ENCODE results near the gene PTGIR. TPM values are rescaled to one million over a fixed set of nuclear protein-coding genes. Genes with fewer than 3 reads are reported as not detected.

Gene PTGIR
- total and polyA plus RNA-seq, 5 donors from 2014 or later, result 0.31 to 16.8 (median 8.6) TPM

DNA sequence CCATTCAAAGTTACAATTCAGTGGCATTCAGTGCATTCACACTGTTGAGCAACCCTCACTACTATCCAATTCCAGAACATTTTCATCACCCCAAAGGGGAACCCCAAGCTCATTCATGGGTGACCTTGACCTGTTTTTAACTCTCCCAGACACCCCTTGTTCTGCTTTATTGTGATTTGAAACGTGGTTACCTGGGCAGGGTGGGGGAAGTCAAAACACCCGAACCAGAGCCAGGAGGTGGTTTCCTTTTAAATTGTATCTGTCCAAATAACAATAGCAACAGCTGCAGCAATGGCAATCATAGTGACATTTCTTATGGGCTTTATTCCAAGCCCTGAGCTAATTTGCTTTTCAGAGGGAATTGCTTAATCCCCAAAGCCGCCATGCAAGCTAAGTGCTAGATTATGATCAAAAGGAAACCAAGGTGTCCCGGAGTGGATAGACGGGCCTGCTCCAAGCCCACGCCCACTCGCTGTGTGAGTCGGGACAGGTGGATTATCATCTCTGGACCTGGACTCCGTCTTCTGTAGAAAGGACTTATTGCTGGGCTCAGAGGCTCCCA lies 6.1 kb downstream of the PTGIR start:
- H3K27ac Mint-ChIP-seq, result peak overlapping the region in 2 of 3 donors; percentile 94 to 98
- Histone ChIP-seq H3K36me3 (ENCODE audit: control insufficient read depth, insufficient read depth, low read length) (no peaks in the 10 kb centered on the region), H3K9me3 (ENCODE audit: control insufficient read depth in 2 of 2, low read length in 2 of 2) (no peaks in the 10 kb centered on the region), H3K4me3 (ENCODE audit: low read depth, low read length) (peak overlapping the region; percentile 45), H3K4me1 (ENCODE audit: control insufficient read depth, insufficient read depth, low read length, poor library complexity, severe bottlenecking) (peaks cover 76% of the 10 kb centered on the region), H3K27ac (ENCODE audit: insufficient read depth, low read length, poor library complexity, severe bottlenecking) (peak overlapping the region; percentile 76), H3K27me3 (ENCODE audit: control insufficient read depth, insufficient read depth, low read length) (no peaks in the 10 kb centered on the region)
- peaks cover 12 to 78% (median 37%) of the 10 kb centered on the region in 4 donors for H3K4me1 Mint-ChIP-seq
- H3K36me3 Mint-ChIP-seq, result no peaks in the 10 kb centered on the region
- H3K27me3 Mint-ChIP-seq, result no peaks in the 10 kb centered on the region
- DNase-seq (peak in 1 of 3 donors; percentile 69), ATAC-seq (ENCODE audit: low read depth in 2 of 2) (peak in 1 of 2 donors; percentile 16)
- peaks cover 0 to 2% (median 0%) of the 10 kb centered on the region in 7 donors for H3K9me3 Mint-ChIP-seq
- peak overlapping the region; percentile 46 to 82 (median 66) for H3K4me3 Mint-ChIP-seq

DNA sequence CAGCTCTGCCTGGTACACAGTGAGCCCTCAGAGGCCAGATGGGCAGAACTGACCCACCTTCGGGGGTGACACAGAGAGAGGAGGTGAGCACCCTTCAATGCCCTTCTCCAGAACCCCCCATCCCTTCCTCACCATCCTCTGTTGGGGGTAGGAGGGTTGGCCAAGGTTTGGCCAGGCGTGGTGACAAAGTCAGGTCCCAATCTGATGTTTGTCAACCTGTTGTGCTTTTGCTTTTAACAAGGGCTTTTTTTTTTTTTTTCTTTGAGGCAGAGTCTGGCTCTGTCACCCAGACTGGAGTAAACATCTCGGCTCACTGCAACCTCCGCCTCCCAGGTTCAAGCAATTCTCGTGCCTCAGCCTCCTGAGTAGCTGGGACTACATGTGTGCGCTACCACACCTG lies 7.3 kb downstream of the PTGIR start:
- H3K4me3 Mint-ChIP-seq, result peak overlapping the region in 2 of 4 donors; percentile 87 to 91

DNA sequence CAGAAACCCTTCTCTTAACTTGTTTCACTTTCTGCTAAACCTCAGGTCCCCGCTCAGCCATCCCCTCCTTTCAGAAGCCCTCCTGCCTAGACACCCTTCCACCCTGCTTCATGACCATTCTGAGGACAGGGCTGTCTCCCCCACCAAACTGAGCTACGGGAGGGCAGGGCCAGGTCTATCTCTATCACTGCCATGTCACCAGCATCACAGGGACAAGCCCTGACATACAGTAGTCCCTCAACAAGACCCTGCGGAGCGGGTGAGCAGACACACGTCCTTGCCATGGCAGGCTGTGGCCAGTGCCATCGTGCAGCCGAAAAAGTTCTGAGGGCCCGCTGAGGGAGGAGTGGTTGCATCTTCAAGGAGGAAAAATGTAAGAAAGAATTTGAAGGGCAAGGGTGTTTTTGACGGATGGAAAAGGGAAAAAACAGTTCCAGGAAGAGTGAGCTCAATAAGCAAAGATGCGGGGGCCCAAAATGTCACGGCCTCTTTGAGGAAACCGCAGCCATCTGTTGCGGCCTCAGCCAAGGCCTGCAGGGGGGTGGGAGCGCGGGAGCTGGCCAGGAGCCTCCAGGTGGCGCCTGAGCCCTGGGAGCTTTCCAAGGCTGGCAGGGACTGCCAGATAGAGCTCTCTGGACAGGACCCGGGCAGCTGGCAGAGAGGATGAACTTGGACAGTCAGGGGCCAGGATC lies 8.1 kb downstream of the PTGIR start:
- Mint-ChIP-seq H3K4me1 (peaks cover 21 to 87% (median 44%) of the 10 kb centered on the region in 4 donors), H3K27ac (peak overlapping the region; percentile 56 to 100 (median 98)), H3K27me3 (no peaks in the 10 kb centered on the region), H3K36me3 (no peaks in the 10 kb centered on the region), H3K4me3 (peak overlapping the region in 3 of 4 donors; percentile 87 to 88 (median 87)), H3K9me3 (peaks cover 0 to 2% (median 0%) of the 10 kb centered on the region in 7 donors)
- ATAC-seq (ENCODE audit: low read depth in 2 of 2) (no peak), DNase-seq (peak in 1 of 3 donors; percentile 78)
- H3K4me1 ChIP-seq (ENCODE audit: control insufficient read depth, insufficient read depth, low read length, poor library complexity, severe bottlenecking), result peaks cover 82% of the 10 kb centered on the region
- H3K4me3 ChIP-seq (ENCODE audit: low read depth, low read length), result peak overlapping the region; percentile 26
- no peaks in the 10 kb centered on the region for H3K36me3 ChIP-seq (ENCODE audit: control insufficient read depth, insufficient read depth, low read length)
- no peaks in the 10 kb centered on the region for H3K27me3 ChIP-seq (ENCODE audit: control insufficient read depth, insufficient read depth, low read length)
- H3K9me3 ChIP-seq (ENCODE audit: control insufficient read depth in 2 of 2, low read length in 2 of 2), result no peaks in the 10 kb centered on the region
- peak overlapping the region; percentile 66 for H3K27ac ChIP-seq (ENCODE audit: insufficient read depth, low read length, poor library complexity, severe bottlenecking)

More for the DNA sequence above, 7.3 kb downstream of the PTGIR start:
- Histone ChIP-seq H3K36me3 (ENCODE audit: control insufficient read depth, insufficient read depth, low read length) (no peaks in the 10 kb centered on the region), H3K4me1 (ENCODE audit: control insufficient read depth, insufficient read depth, low read length, poor library complexity, severe bottlenecking) (peaks cover 82% of the 10 kb centered on the region), H3K27me3 (ENCODE audit: control insufficient read depth, insufficient read depth, low read length) (no peaks in the 10 kb centered on the region), H3K9me3 (ENCODE audit: control insufficient read depth in 2 of 2, low read length in 2 of 2) (no peaks in the 10 kb centered on the region), H3K27ac (ENCODE audit: insufficient read depth, low read length, poor library complexity, severe bottlenecking) (peak overlapping the region; percentile 66), H3K4me3 (ENCODE audit: low read depth, low read length) (peak overlapping the region; percentile 26)
- Mint-ChIP-seq H3K4me1 (peaks cover 14 to 87% (median 39%) of the 10 kb centered on the region in 4 donors), H3K36me3 (no peaks in the 10 kb centered on the region), H3K27me3 (no peaks in the 10 kb centered on the region), H3K9me3 (peaks cover 0 to 2% (median 0%) of the 10 kb centered on the region in 7 donors), H3K27ac (peak overlapping the region in 2 of 3 donors; percentile 98 to 100)
- DNase-seq (peak in 1 of 3 donors; percentile 80), ATAC-seq (ENCODE audit: low read depth in 2 of 2) (peak; percentile 26 to 37)

DNA sequence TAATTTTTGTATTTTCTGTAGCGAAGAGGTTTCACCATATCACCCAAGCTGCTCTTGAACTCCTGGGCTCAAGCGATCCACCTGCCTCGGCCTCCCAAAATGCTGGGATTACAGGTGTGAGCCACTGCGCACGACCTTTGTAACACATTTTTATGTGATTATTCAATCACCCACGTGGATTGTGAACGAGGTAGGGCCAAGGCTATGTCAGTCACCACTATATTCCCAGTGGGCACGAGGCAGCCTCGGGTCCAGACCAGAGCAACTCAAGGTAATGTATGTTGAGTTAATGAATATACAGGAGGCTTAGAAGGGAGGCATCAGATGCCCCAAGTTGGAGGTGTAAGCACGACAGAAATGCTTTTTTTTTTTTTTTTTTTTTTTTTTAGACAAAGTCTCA lies 8.9 kb downstream of the PTGIR start:
- Mint-ChIP-seq H3K9me3 (peaks cover 0 to 2% (median 0%) of the 10 kb centered on the region in 7 donors), H3K4me3 (peak overlapping the region in 3 of 4 donors; percentile 71 to 88 (median 79)), H3K27me3 (no peaks in the 10 kb centered on the region), H3K36me3 (peaks cover 4% of the 10 kb centered on the region), H3K27ac (peak overlapping the region; percentile 56 to 100 (median 98)), H3K4me1 (peaks cover 28 to 88% (median 48%) of the 10 kb centered on the region in 4 donors)
- no peaks in the 10 kb centered on the region for H3K27me3 ChIP-seq (ENCODE audit: control insufficient read depth, insufficient read depth, low read length)
- no peaks in the 10 kb centered on the region for H3K9me3 ChIP-seq (ENCODE audit: control insufficient read depth in 2 of 2, low read length in 2 of 2)
- H3K27ac ChIP-seq (ENCODE audit: insufficient read depth, low read length, poor library complexity, severe bottlenecking), result no peak overlapping the region
- DNase-seq (no peak), ATAC-seq (ENCODE audit: low read depth in 2 of 2) (no peak)
- H3K4me1 ChIP-seq (ENCODE audit: control insufficient read depth, insufficient read depth, low read length, poor library complexity, severe bottlenecking), result peaks cover 82% of the 10 kb centered on the region
- no peak overlapping the region for H3K4me3 ChIP-seq (ENCODE audit: low read depth, low read length)
- H3K36me3 ChIP-seq (ENCODE audit: control insufficient read depth, insufficient read depth, low read length), result no peaks in the 10 kb centered on the region

DNA sequence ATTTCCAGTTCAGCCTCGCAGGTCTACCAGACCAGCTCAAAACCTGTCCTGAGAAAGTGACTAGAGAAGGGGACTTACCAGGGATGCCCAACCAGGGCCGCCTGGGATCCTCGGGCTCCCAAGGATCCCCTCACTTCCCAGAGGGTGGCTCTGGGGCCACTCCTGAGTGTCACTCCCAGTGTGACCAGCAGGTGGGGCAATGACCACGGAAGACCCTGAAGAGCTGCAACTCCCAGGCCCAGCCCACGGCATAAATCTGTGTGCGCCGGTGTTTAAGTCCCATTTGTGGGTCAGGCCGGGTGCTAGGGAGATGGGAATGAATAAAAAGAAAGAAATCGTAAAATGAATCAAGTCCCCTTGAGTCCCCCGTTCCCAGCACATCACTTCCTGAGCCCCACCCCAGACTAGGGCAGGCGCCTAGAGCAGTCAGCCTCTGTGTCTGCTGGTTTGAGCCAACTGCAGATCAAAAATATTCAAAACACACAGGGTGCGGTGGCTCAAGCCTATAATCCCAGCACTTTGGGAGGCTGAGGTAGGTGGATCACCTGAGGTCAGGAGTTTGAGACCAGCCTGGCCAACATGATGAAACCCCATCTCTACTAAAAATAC lies 10.7 kb downstream of the PTGIR start:
- Mint-ChIP-seq H3K36me3 (peaks cover 11% of the 10 kb centered on the region), H3K9me3 (peaks cover 0 to 2% (median 0%) of the 10 kb centered on the region in 7 donors), H3K27me3 (no peaks in the 10 kb centered on the region), H3K4me3 (peak overlapping the region; percentile 49 to 68 (median 66)), H3K4me1 (peaks cover 30 to 85% (median 47%) of the 10 kb centered on the region in 4 donors), H3K27ac (peak overlapping the region; percentile 88 to 92 (median 92))
- DNase-seq (peak; percentile 69 to 85 (median 75)), ATAC-seq (ENCODE audit: low read depth in 2 of 2) (peak; percentile 48 to 69)
- no peaks in the 10 kb centered on the region for H3K27me3 ChIP-seq (ENCODE audit: control insufficient read depth, insufficient read depth, low read length)
- H3K27ac ChIP-seq (ENCODE audit: insufficient read depth, low read length, poor library complexity, severe bottlenecking), result peak overlapping the region; percentile 37
- H3K4me3 ChIP-seq (ENCODE audit: low read depth, low read length), result no peak overlapping the region
- H3K36me3 ChIP-seq (ENCODE audit: control insufficient read depth, insufficient read depth, low read length), result peaks cover 9% of the 10 kb centered on the region
- H3K4me1 ChIP-seq (ENCODE audit: control insufficient read depth, insufficient read depth, low read length, poor library complexity, severe bottlenecking), result peaks cover 73% of the 10 kb centered on the region
- no peaks in the 10 kb centered on the region for H3K9me3 ChIP-seq (ENCODE audit: control insufficient read depth in 2 of 2, low read length in 2 of 2)

DNA sequence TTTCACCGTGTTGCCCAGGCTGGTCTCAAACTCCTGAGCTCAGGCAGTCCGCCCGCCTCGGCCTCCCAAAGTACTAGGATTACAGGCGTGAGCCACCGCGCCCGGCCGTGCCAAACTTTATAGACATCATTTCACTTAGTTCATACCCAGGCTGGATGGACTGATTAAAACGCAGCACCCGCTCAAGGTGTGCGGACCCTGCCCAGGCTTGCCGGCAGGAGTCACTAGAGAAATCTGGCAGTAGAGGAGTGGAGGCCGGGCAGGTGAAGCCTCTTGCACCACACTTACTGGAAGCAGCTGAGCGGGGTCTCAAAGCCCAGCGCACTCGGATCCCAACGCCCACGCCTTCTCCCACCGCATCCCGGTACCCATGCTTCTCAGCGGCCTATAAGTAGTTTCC lies 11.4 kb downstream of the PTGIR start:
- peak overlapping the region; percentile 37 for H3K27ac ChIP-seq (ENCODE audit: insufficient read depth, low read length, poor library complexity, severe bottlenecking)

DNA sequence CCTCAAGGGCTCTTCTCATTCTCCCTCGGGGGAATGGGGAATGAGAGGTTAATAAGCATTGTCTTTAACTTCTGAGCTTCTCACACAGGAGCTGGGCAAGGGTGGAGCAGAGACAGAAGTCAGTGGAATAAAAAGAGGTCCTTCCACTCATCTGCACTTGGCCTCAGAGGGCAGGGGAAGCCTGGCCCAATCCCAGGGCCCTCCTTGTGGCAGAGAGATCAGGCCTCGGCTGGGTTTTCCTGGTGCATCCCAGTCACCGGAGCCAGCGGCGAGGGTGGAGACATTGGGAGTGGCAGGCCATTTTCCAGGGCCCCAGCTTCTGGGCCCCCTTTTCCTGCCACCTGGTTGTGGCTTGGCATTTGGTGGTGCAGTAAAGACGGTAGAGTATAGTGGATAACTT lies 13.1 kb downstream of the PTGIR start:
- Mint-ChIP-seq H3K4me3 (peak overlapping the region; percentile 64 to 86 (median 80)), H3K27ac (peak overlapping the region; percentile 95 to 97 (median 96)), H3K36me3 (peaks cover 25% of the 10 kb centered on the region), H3K9me3 (no peaks in the 10 kb centered on the region), H3K4me1 (peaks cover 28 to 73% (median 39%) of the 10 kb centered on the region in 4 donors), H3K27me3 (no peaks in the 10 kb centered on the region)
- H3K4me1 ChIP-seq (ENCODE audit: control insufficient read depth, insufficient read depth, low read length, poor library complexity, severe bottlenecking), result peaks cover 49% of the 10 kb centered on the region
- H3K27ac ChIP-seq (ENCODE audit: insufficient read depth, low read length, poor library complexity, severe bottlenecking), result peak overlapping the region; percentile 82
- H3K4me3 ChIP-seq (ENCODE audit: low read depth, low read length), result peak overlapping the region; percentile 21
- H3K27me3 ChIP-seq (ENCODE audit: control insufficient read depth, insufficient read depth, low read length), result no peaks in the 10 kb centered on the region
- H3K36me3 ChIP-seq (ENCODE audit: control insufficient read depth, insufficient read depth, low read length), result peaks cover 34% of the 10 kb centered on the region
- DNase-seq (peak in 1 of 3 donors; percentile 33), ATAC-seq (ENCODE audit: low read depth in 2 of 2) (no peak)
- H3K9me3 ChIP-seq (ENCODE audit: control insufficient read depth in 2 of 2, low read length in 2 of 2), result no peaks in the 10 kb centered on the region

More for the DNA sequence above, 11.4 kb downstream of the PTGIR start:
- Histone ChIP-seq H3K4me3 (ENCODE audit: low read depth, low read length) (no peak overlapping the region), H3K27me3 (ENCODE audit: control insufficient read depth, insufficient read depth, low read length) (no peaks in the 10 kb centered on the region), H3K9me3 (ENCODE audit: control insufficient read depth in 2 of 2, low read length in 2 of 2) (no peaks in the 10 kb centered on the region), H3K36me3 (ENCODE audit: control insufficient read depth, insufficient read depth, low read length) (peaks cover 16% of the 10 kb centered on the region), H3K4me1 (ENCODE audit: control insufficient read depth, insufficient read depth, low read length, poor library complexity, severe bottlenecking) (peaks cover 66% of the 10 kb centered on the region)
- Mint-ChIP-seq H3K9me3 (no peaks in the 10 kb centered on the region), H3K4me1 (peaks cover 30 to 82% (median 43%) of the 10 kb centered on the region in 4 donors), H3K27ac (peak overlapping the region; percentile 88 to 92 (median 92)), H3K27me3 (no peaks in the 10 kb centered on the region), H3K4me3 (peak overlapping the region in 3 of 4 donors; percentile 35 to 68 (median 49)), H3K36me3 (peaks cover 16% of the 10 kb centered on the region)
- DNase-seq (no peak), ATAC-seq (ENCODE audit: low read depth in 2 of 2) (no peak)
